Endothelial cell of umbilical vein (primary cell): Measurements from ENCODE around the gene B4GALT5.

ENCODE experiments used
- CTCF ChIP-seq, 2 donors: IDR thresholded peaks; 1 replicate in 1 of 2; 2 replicates in 1 of 2; pipeline ENCODE4 v1.5.1; 2011; ENCODE audit warnings: low read length in 2 of 2, mild to moderate bottlenecking in 2 of 2, moderate library complexity in 2 of 2, control low read depth in 1 of 2, inconsistent platforms in 1 of 2, low read depth in 1 of 2; ENCODE audit not compliant: insufficient read depth in 1 of 2; ENCODE audit errors: extremely low read depth in 1 of 2
- EZH2 ChIP-seq: IDR thresholded peaks from 2 replicates; pipeline ENCODE4 v1.6.1; 2012; ENCODE audit warnings: borderline replicate concordance, low read depth, mild to moderate bottlenecking, moderate library complexity, low read length, inconsistent platforms; ENCODE audit not compliant: severe bottlenecking
- FOS ChIP-seq: IDR thresholded peaks from 2 replicates; pipeline ENCODE4 v1.6.1; 2011; ENCODE audit warnings: mild to moderate bottlenecking, low read length, moderate library complexity, borderline replicate concordance; ENCODE audit not compliant: insufficient read depth
- GATA2 ChIP-seq: IDR thresholded peaks from 2 replicates; pipeline ENCODE4 v1.7.0; 2011; ENCODE audit warnings: low read depth, mild to moderate bottlenecking, moderate library complexity, mixed read lengths, low read length; ENCODE audit not compliant: insufficient read length, insufficient read depth
- JUN ChIP-seq: IDR thresholded peaks from 2 replicates; pipeline ENCODE4 v1.6.1; 2011; ENCODE audit warnings: borderline replicate concordance, low read depth; ENCODE audit not compliant: insufficient read length, insufficient read depth
- MAX ChIP-seq: IDR thresholded peaks from 2 replicates; pipeline ENCODE4 v1.6.1; 2011; ENCODE audit not compliant: insufficient read depth, insufficient read length
- MYC ChIP-seq: IDR thresholded peaks from one replicate; pipeline ENCODE4 v1.6.1; 2011; ENCODE audit warnings: mild to moderate bottlenecking, low read depth, low read length
- POLR2A ChIP-seq: IDR thresholded peaks from 2 replicates; pipeline ENCODE4 v1.6.1; 2012; ENCODE audit warnings: low read depth, mild to moderate bottlenecking, control low read depth, low read length
- POLR2AphosphoS5 ChIP-seq: IDR thresholded peaks from 2 replicates; pipeline ENCODE4 v1.6.1; 2012; ENCODE audit warnings: low read depth, mild to moderate bottlenecking, control low read depth, low read length, moderate library complexity; ENCODE audit not compliant: insufficient read depth

DNA sequence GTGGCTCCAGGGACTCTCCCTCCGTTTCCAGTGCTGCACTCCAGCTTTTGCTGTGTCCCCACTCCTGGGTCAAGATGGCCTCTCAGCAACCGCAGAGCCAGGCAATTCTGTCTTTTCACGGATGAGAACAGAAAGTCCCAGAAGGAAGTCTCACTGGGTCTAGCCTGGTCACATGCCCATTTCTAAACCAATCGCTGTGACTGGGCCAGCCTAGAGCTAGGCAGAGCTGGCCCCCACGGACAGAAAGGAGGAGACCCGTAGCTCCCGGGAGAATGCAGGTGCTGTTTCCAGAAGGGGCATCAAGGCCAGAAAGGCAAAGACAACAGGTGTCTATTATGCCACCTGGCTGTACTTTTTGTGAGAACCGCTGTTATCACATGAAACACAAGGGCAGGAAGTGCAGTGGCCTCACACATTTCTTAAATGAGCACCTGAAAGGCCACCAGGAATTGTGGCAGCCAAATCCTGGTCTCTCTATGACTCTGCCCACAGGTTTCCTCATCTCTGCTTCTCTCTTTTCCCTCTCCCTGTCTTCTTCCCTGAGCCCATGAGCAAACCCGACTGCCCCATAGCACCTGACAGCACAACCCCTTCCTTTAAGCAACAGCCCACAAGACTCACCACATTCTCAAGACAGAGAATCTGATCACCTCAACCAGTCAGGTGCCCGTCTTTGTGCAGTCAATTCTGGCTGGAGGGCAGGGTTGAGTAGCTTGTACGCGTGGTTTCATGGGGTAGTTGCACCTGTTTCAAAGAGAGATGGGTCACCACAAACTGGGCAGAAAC is 37.1 kb upstream of the B4GALT5 start:
- TF ChIP-seq POLR2AphosphoS5 = no peak
- TF ChIP-seq POLR2A = no peak
- no peak for TF ChIP-seq MAX
- no peak for TF ChIP-seq CTCF (IDR thresholded peaks at IDR 0.05; ENCODE audit: extremely low read depth in 1 of 2, insufficient read depth in 1 of 2, low read depth in 1 of 2, low read length in 2 of 2)
- no peak for TF ChIP-seq GATA2
- no peak for TF ChIP-seq JUN
- TF ChIP-seq EZH2 = no peak
- TF ChIP-seq FOS = no peak
- no peak for TF ChIP-seq MYC
